ENCODE measurements around the gene PRDM16. TPM values are rescaled to one million over a fixed set of nuclear protein-coding genes. Genes with fewer than 3 reads are reported as not detected.

Gene PRDM16
- total and polyA plus RNA-seq, 2 experiments from 2014 or later, result 0.14 to 0.16 TPM

DNA sequence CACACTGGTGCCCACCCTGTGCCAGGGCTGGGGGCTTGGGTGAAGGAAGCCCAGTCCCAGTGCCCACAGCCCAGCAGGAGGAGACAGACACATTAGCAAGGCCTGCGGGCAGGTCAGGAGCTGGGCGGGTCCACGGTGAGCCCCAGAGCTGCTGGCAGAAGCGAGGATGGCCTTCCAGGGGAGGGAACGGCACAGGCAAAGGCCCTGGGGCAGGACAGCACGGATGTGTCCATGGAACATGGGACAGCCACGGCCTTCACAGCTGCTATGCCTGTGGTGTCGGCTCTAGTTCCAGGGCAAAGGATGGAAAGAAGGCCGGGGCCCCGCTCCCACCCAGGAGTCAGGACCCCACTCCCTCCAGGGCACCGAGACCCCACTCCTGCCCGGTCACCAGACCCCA lies 220.5 kb downstream of the PRDM16 start:
- no peaks in the 10 kb centered on the region for H4K20me1 ChIP-seq (replicated peaks; ENCODE audit: insufficient read depth)
- H3K4me1 ChIP-seq (ENCODE audit: insufficient read depth), result no peaks in the 10 kb centered on the region; the same call in 1 of the 2 replicates
- DNase-seq (ENCODE audit: low spot score) (no peak), ATAC-seq (no peak)
- TF ChIP-seq EZH2phosphoT487 (IDR thresholded peaks at IDR 0.05; ENCODE audit: unreplicated experiment) (no peak), STAT1 (IDR thresholded peaks at IDR 0.05; ENCODE audit: unreplicated experiment) (no peak), JUNB (IDR thresholded peaks at IDR 0.05; ENCODE audit: unreplicated experiment) (no peak), NANOG (IDR thresholded peaks at IDR 0.05; ENCODE audit: borderline replicate concordance) (no peak)
- TF ChIP-seq, protein P1, sequence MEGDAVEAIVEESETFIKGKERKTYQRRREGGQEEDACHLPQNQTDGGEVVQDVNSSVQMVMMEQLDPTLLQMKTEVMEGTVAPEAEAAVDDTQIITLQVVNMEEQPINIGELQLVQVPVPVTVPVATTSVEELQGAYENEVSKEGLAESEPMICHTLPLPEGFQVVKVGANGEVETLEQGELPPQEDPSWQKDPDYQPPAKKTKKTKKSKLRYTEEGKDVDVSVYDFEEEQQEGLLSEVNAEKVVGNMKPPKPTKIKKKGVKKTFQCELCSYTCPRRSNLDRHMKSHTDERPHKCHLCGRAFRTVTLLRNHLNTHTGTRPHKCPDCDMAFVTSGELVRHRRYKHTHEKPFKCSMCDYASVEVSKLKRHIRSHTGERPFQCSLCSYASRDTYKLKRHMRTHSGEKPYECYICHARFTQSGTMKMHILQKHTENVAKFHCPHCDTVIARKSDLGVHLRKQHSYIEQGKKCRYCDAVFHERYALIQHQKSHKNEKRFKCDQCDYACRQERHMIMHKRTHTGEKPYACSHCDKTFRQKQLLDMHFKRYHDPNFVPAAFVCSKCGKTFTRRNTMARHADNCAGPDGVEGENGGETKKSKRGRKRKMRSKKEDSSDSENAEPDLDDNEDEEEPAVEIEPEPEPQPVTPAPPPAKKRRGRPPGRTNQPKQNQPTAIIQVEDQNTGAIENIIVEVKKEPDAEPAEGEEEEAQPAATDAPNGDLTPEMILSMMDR (conservative IDR thresholded peaks at IDR 0.05; ENCODE audit: low read depth in 2 of 2), result no peak
- TF ChIP-seq, protein P2, sequence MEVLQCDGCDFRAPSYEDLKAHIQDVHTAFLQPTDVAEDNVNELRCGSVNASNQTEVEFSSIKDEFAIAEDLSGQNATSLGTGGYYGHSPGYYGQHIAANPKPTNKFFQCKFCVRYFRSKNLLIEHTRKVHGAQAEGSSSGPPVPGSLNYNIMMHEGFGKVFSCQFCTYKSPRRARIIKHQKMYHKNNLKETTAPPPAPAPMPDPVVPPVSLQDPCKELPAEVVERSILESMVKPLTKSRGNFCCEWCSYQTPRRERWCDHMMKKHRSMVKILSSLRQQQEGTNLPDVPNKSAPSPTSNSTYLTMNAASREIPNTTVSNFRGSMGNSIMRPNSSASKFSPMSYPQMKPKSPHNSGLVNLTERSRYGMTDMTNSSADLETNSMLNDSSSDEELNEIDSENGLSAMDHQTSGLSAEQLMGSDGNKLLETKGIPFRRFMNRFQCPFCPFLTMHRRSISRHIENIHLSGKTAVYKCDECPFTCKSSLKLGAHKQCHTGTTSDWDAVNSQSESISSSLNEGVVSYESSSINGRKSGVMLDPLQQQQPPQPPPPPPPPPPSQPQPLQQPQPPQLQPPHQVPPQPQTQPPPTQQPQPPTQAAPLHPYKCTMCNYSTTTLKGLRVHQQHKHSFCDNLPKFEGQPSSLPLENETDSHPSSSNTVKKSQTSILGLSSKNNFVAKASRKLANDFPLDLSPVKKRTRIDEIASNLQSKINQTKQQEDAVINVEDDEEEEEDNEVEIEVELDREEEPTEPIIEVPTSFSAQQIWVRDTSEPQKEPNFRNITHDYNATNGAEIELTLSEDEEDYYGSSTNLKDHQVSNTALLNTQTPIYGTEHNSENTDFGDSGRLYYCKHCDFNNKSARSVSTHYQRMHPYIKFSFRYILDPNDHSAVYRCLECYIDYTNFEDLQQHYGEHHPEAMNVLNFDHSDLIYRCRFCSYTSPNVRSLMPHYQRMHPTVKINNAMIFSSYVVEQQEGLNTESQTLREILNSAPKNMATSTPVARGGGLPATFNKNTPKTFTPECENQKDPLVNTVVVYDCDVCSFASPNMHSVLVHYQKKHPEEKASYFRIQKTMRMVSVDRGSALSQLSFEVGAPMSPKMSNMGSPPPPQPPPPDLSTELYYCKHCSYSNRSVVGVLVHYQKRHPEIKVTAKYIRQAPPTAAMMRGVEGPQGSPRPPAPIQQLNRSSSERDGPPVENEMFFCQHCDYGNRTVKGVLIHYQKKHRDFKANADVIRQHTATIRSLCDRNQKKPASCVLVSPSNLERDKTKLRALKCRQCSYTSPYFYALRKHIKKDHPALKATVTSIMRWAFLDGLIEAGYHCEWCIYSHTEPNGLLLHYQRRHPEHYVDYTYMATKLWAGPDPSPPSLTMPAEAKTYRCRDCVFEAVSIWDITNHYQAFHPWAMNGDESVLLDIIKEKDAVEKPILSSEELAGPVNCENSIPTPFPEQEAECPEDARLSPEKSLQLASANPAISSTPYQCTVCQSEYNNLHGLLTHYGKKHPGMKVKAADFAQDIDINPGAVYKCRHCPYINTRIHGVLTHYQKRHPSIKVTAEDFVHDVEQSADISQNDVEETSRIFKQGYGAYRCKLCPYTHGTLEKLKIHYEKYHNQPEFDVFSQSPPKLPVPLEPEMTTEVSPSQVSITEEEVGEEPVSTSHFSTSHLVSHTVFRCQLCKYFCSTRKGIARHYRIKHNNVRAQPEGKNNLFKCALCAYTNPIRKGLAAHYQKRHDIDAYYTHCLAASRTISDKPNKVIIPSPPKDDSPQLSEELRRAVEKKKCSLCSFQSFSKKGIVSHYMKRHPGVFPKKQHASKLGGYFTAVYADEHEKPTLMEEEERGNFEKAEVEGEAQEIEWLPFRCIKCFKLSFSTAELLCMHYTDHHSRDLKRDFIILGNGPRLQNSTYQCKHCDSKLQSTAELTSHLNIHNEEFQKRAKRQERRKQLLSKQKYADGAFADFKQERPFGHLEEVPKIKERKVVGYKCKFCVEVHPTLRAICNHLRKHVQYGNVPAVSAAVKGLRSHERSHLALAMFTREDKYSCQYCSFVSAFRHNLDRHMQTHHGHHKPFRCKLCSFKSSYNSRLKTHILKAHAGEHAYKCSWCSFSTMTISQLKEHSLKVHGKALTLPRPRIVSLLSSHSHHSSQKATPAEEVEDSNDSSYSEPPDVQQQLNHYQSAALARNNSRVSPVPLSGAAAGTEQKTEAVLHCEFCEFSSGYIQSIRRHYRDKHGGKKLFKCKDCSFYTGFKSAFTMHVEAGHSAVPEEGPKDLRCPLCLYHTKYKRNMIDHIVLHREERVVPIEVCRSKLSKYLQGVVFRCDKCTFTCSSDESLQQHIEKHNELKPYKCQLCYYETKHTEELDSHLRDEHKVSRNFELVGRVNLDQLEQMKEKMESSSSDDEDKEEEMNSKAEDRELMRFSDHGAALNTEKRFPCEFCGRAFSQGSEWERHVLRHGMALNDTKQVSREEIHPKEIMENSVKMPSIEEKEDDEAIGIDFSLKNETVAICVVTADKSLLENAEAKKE (CRISPR knock-in tag; IDR thresholded peaks at IDR 0.05), result no peak
- TF ChIP-seq, protein P3, sequence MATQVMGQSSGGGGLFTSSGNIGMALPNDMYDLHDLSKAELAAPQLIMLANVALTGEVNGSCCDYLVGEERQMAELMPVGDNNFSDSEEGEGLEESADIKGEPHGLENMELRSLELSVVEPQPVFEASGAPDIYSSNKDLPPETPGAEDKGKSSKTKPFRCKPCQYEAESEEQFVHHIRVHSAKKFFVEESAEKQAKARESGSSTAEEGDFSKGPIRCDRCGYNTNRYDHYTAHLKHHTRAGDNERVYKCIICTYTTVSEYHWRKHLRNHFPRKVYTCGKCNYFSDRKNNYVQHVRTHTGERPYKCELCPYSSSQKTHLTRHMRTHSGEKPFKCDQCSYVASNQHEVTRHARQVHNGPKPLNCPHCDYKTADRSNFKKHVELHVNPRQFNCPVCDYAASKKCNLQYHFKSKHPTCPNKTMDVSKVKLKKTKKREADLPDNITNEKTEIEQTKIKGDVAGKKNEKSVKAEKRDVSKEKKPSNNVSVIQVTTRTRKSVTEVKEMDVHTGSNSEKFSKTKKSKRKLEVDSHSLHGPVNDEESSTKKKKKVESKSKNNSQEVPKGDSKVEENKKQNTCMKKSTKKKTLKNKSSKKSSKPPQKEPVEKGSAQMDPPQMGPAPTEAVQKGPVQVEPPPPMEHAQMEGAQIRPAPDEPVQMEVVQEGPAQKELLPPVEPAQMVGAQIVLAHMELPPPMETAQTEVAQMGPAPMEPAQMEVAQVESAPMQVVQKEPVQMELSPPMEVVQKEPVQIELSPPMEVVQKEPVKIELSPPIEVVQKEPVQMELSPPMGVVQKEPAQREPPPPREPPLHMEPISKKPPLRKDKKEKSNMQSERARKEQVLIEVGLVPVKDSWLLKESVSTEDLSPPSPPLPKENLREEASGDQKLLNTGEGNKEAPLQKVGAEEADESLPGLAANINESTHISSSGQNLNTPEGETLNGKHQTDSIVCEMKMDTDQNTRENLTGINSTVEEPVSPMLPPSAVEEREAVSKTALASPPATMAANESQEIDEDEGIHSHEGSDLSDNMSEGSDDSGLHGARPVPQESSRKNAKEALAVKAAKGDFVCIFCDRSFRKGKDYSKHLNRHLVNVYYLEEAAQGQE (IDR thresholded peaks at IDR 0.05; ENCODE audit: unreplicated experiment), result no peak
- H3K27ac Mint-ChIP-seq, result no peak overlapping the region
- peaks cover 15% of the 10 kb centered on the region for H3K4me1 Mint-ChIP-seq
- H3F3A ChIP-seq (replicated peaks; ENCODE audit: low read depth), result no peaks in the 10 kb centered on the region
- H3K36me3 ChIP-seq (ENCODE audit: insufficient read depth), result no peaks in the 10 kb centered on the region
- H3K27ac ChIP-seq (ENCODE audit: low read depth), result no peak overlapping the region
- H3K4me3 Mint-ChIP-seq, result no peak overlapping the region
- no peaks in the 10 kb centered on the region for H3K9me3 Mint-ChIP-seq
- H3K27me3 ChIP-seq (ENCODE audit: insufficient read depth), result no peaks in the 10 kb centered on the region
- no peak overlapping the region for H2AFZ ChIP-seq
- H3K79me2 ChIP-seq (replicated peaks; ENCODE audit: insufficient read depth), result no peaks in the 10 kb centered on the region
- no peaks in the 10 kb centered on the region for H3K36me3 Mint-ChIP-seq (ENCODE audit: low read depth)
- peaks cover 4% of the 10 kb centered on the region for H3K27me3 Mint-ChIP-seq (ENCODE audit: insufficient read depth, low read depth, poor library complexity)
- H3K4me3 ChIP-seq, result no peak overlapping the region
- H3K9me2 ChIP-seq (ENCODE audit: insufficient read depth), result no peaks in the 10 kb centered on the region
- H3K4me2 ChIP-seq, result no peak overlapping the region

Data from GM23338 (cell line).